ENCODE data around the gene NETO2. TPM values are rescaled to one million over a fixed set of nuclear protein-coding genes. Genes with fewer than 3 reads are reported as not detected.
"Not testable (repeated sequence)": the region's sequence is repeated elsewhere in the genome, so short reads cannot be mapped to it uniquely, and the experiment has no call there.

The NETO2 gene
- polyA plus RNA-seq, 3 donors: 12.4 to 15.7 (median 14.3) TPM

- Histone ChIP-seq H3K27ac (ENCODE audit: low read depth in 1 of 2, low read length in 2 of 2) (no peak overlapping the region), H3K27me3 (ENCODE audit: control insufficient read depth in 2 of 2, insufficient read depth in 2 of 2, low read length in 2 of 2) (no peaks in the 10 kb centered on the region), H3K36me3 (replicated peaks in 1 of 2; ENCODE audit: control insufficient read depth in 1 of 2, insufficient read depth in 2 of 2, low read length in 2 of 2) (no peaks in the 10 kb centered on the region), H3K4me2 (replicated peaks; ENCODE audit: extremely low read depth, low read length, poor library complexity, severe bottlenecking) (no peak overlapping the region), H2AFZ (ENCODE audit: insufficient read depth, low read depth, low read length, poor library complexity, severe bottlenecking) (no peak overlapping the region), H3K9me3 (replicated peaks in 1 of 2; ENCODE audit: control insufficient read depth in 1 of 2, insufficient read depth in 1 of 2, low read length in 2 of 2) (peaks cover 4 to 18% of the 10 kb centered on the region in 2 donors), H3K9ac (ENCODE audit: insufficient read depth, low read length, poor library complexity, severe bottlenecking) (no peak overlapping the region), H3K4me3 (replicated peaks in 1 of 3; ENCODE audit: low read depth in 2 of 3, low read length in 3 of 3) (no peak overlapping the region), H3K4me1 (ENCODE audit: control insufficient read depth in 1 of 2, insufficient read depth in 2 of 2, low read length in 2 of 2) (no peaks in the 10 kb centered on the region), H4K20me1 (ENCODE audit: insufficient read depth, low read length) (no peaks in the 10 kb centered on the region), H3K79me2 (ENCODE audit: insufficient read depth, low read length) (no peaks in the 10 kb centered on the region)
- no peaks in the 10 kb centered on the region for H3K4me1 Mint-ChIP-seq
- H3K27ac Mint-ChIP-seq: no peak overlapping the region
- intact Hi-C loops (cut with micrococcal nuclease): no loop called here
- no peak for DNase-seq
- no peak for TF ChIP-seq CTCF (IDR thresholded peaks at IDR 0.05)
- H3K36me3 Mint-ChIP-seq: no peaks in the 10 kb centered on the region
- H3K9me3 Mint-ChIP-seq: peaks cover 2 to 20% (median 14%) of the 10 kb centered on the region in 7 donors
- 100% methylated on average over 3 of the region's 3 CpGs for WGBS (ENCODE audit: insufficient coverage)
- no peak overlapping the region for H3K4me3 Mint-ChIP-seq
- peaks cover 0 to 6% (median 4%) of the 10 kb centered on the region in 3 donors for H3K27me3 Mint-ChIP-seq (ENCODE audit: low read depth in 3 of 3)
These were observed 83.1 kb downstream of the NETO2 start for GRCh38 chr16:47060596-47060995.

- 96% methylated on average over 4 of the region's 7 CpGs for WGBS (ENCODE audit: insufficient coverage)
- H3K79me2 ChIP-seq (ENCODE audit: insufficient read depth, low read length): no peaks in the 10 kb centered on the region
These were observed 83.8 kb downstream of the NETO2 start for GRCh38 chr16:47059991-47060390.

GRCh38 chr16:47059130-47059529 is 84.6 kb downstream of the NETO2 start:
- H3K27me3 ChIP-seq (ENCODE audit: control insufficient read depth in 2 of 2, insufficient read depth in 2 of 2, low read length in 2 of 2); H3K9ac ChIP-seq (ENCODE audit: insufficient read depth, low read length, poor library complexity, severe bottlenecking); H2AFZ ChIP-seq (ENCODE audit: insufficient read depth, low read depth, low read length, poor library complexity, severe bottlenecking); H3K4me1 Mint-ChIP-seq; H3K4me3 ChIP-seq (replicated peaks in 1 of 3; ENCODE audit: low read depth in 2 of 3, low read length in 3 of 3); H3K27ac Mint-ChIP-seq; H3K27ac ChIP-seq (ENCODE audit: low read depth in 1 of 2, low read length in 2 of 2); H3K4me1 ChIP-seq (ENCODE audit: control insufficient read depth in 1 of 2, insufficient read depth in 2 of 2, low read length in 2 of 2); H4K20me1 ChIP-seq (ENCODE audit: insufficient read depth, low read length); H3K36me3 Mint-ChIP-seq; H3K27me3 Mint-ChIP-seq (ENCODE audit: low read depth in 3 of 3); intact Hi-C loops (cut with micrococcal nuclease); H3K36me3 ChIP-seq (replicated peaks in 1 of 2; ENCODE audit: control insufficient read depth in 1 of 2, insufficient read depth in 2 of 2, low read length in 2 of 2); H3K4me2 ChIP-seq (replicated peaks; ENCODE audit: extremely low read depth, low read length, poor library complexity, severe bottlenecking); H3K79me2 ChIP-seq (ENCODE audit: insufficient read depth, low read length); DNase-seq; H3K4me3 Mint-ChIP-seq: not testable (repeated sequence)
- peaks cover 2 to 20% (median 14%) of the 10 kb centered on the region in 7 donors for H3K9me3 Mint-ChIP-seq
- WGBS (ENCODE audit: insufficient coverage): no CpG with 5 or more reads among the region's 2 CpGs
- H3K9me3 ChIP-seq (replicated peaks in 1 of 2; ENCODE audit: control insufficient read depth in 1 of 2, insufficient read depth in 1 of 2, low read length in 2 of 2): peaks cover 4 to 18% of the 10 kb centered on the region in 2 donors

More at GRCh38 chr16:47059991-47060390, 83.8 kb downstream of the NETO2 start:
- no peak overlapping the region for H3K27ac Mint-ChIP-seq
- no peak overlapping the region for H2AFZ ChIP-seq (ENCODE audit: insufficient read depth, low read depth, low read length, poor library complexity, severe bottlenecking)
- H3K27ac ChIP-seq (ENCODE audit: low read depth in 1 of 2, low read length in 2 of 2): no peak overlapping the region
- H3K9ac ChIP-seq (ENCODE audit: insufficient read depth, low read length, poor library complexity, severe bottlenecking): no peak overlapping the region
- no peak for DNase-seq
- H3K4me3 ChIP-seq (replicated peaks in 1 of 3; ENCODE audit: low read depth in 2 of 3, low read length in 3 of 3): no peak overlapping the region
- no peaks in the 10 kb centered on the region for H3K36me3 ChIP-seq (replicated peaks in 1 of 2; ENCODE audit: control insufficient read depth in 1 of 2, insufficient read depth in 2 of 2, low read length in 2 of 2)
- H3K9me3 Mint-ChIP-seq: peaks cover 2 to 20% (median 14%) of the 10 kb centered on the region in 7 donors
- H4K20me1 ChIP-seq (ENCODE audit: insufficient read depth, low read length): no peaks in the 10 kb centered on the region
- H3K4me3 Mint-ChIP-seq: no peak overlapping the region
- H3K4me1 Mint-ChIP-seq: no peaks in the 10 kb centered on the region
- TF ChIP-seq CTCF (IDR thresholded peaks at IDR 0.05): no peak
- no peaks in the 10 kb centered on the region for H3K4me1 ChIP-seq (ENCODE audit: control insufficient read depth in 1 of 2, insufficient read depth in 2 of 2, low read length in 2 of 2)
- peaks cover 4 to 18% of the 10 kb centered on the region in 2 donors for H3K9me3 ChIP-seq (replicated peaks in 1 of 2; ENCODE audit: control insufficient read depth in 1 of 2, insufficient read depth in 1 of 2, low read length in 2 of 2)
- H3K27me3 Mint-ChIP-seq (ENCODE audit: low read depth in 3 of 3): peaks cover 0 to 6% (median 4%) of the 10 kb centered on the region in 3 donors
- no peaks in the 10 kb centered on the region for H3K27me3 ChIP-seq (ENCODE audit: control insufficient read depth in 2 of 2, insufficient read depth in 2 of 2, low read length in 2 of 2)
- H3K36me3 Mint-ChIP-seq: no peaks in the 10 kb centered on the region
- no peak overlapping the region for H3K4me2 ChIP-seq (replicated peaks; ENCODE audit: extremely low read depth, low read length, poor library complexity, severe bottlenecking)
- intact Hi-C loops (cut with micrococcal nuclease): no loop called here

Measured in CD14-positive monocyte (primary cell).